Panc1 (cell line): ENCODE measurements around the gene ILDR2. TPM values are rescaled to one million over a fixed set of nuclear protein-coding genes. Genes with fewer than 3 reads are reported as not detected.

ENCODE experiments used
- ATAC-seq: fragments of 200-7000 bp; cut with Tn5 transposase; 2 replicates; pipeline ENCODE4 v1.9.1; 2020; ENCODE audit warnings: mild to moderate bottlenecking, moderate library complexity
- BruUV-seq: library from RNA; stranded (reverse); fragments of 400-500 nt; replicated peaks from 2 replicates; lab custom pipeline; 2021; lab: Mats Ljungman, UMichigan
- CTCF ChIA-PET: fragments of 300-600 bp; sonication (Branson Sonifier 250); formaldehyde crosslinking; loops from one replicate; lab custom pipeline; 2022; ENCODE audit warnings: antibody characterized with exemption; lab: Charles Lee
- POLR2A ChIA-PET: fragments of 300-600 bp; sonication (Branson Sonifier 250); formaldehyde crosslinking; loops from one replicate; lab custom pipeline; 2022; ENCODE audit warnings: antibody characterized with exemption; lab: Charles Lee
- DNase-seq: peaks from one replicate; pipeline ENCODE4 v3.0.0-alpha.2; 2010; ENCODE audit warnings: low read depth, low spot score
- H3K27ac ChIP-seq: 2 replicates; pipeline ENCODE4 v1.5.1; 2011; ENCODE audit warnings: mild to moderate bottlenecking, low read length, inconsistent platforms
- H3K27me3 ChIP-seq: fragments of 200-500 bp; sonication (Bioruptor generic); 2 replicates; pipeline ENCODE4 v1.6.0; 2014; ENCODE audit warnings: low read length, inconsistent platforms; ENCODE audit not compliant: control insufficient read depth, insufficient read depth
- H3K36me3 ChIP-seq: fragments of 200-500 bp; sonication (Bioruptor generic); 2 replicates; pipeline ENCODE4 v1.5.1; 2014; ENCODE audit warnings: inconsistent platforms, mild to moderate bottlenecking, low read length, moderate library complexity; ENCODE audit not compliant: control insufficient read depth, insufficient read depth
- H3K4me1 ChIP-seq: 2 replicates; pipeline ENCODE4 v1.5.1; 2011; ENCODE audit warnings: inconsistent platforms, mild to moderate bottlenecking, low read length, moderate library complexity; ENCODE audit not compliant: control insufficient read depth, insufficient read depth
- H3K4me3 ChIP-seq, 2 experiments: 2 replicates each; pipeline ENCODE4 v1.5.1; 2011 to 2012; ENCODE audit warnings: low read depth in 2 of 2, low read length in 2 of 2, mild to moderate bottlenecking in 2 of 2, inconsistent platforms in 1 of 2, moderate library complexity in 1 of 2
- H3K9me3 ChIP-seq: fragments of 200-500 bp; sonication (Bioruptor generic); 2 replicates; pipeline ENCODE4 v1.5.1; 2014; ENCODE audit warnings: low read depth, mild to moderate bottlenecking, inconsistent platforms, low read length, moderate library complexity; ENCODE audit not compliant: control insufficient read depth, insufficient read depth
- CTCF ChIP-seq: fragments of 450-650 bp; IDR thresholded peaks from 2 replicates; pipeline ENCODE4 v1.5.1; 2017; ENCODE audit warnings: mild to moderate bottlenecking
- POLR2AphosphoS5 ChIP-seq: IDR thresholded peaks from 2 replicates; pipeline ENCODE4 v1.6.1; 2012; ENCODE audit warnings: mild to moderate bottlenecking, low read depth, low read length, moderate library complexity
- REST ChIP-seq, 2 experiments: IDR thresholded peaks; 2 replicates each; pipeline ENCODE4 v1.6.1; 2011 to 2012; ENCODE audit warnings: low read depth in 2 of 2, control low read depth in 1 of 2, low read length in 1 of 2, mild to moderate bottlenecking in 1 of 2, moderate library complexity in 1 of 2; ENCODE audit not compliant: insufficient read depth in 1 of 2
- SIN3A ChIP-seq: IDR thresholded peaks from 2 replicates; pipeline ENCODE4 v1.6.1; 2012; ENCODE audit warnings: low read depth, mild to moderate bottlenecking, low read length, moderate library complexity, borderline replicate concordance; ENCODE audit not compliant: insufficient read depth
- TCF7L2 ChIP-seq: IDR thresholded peaks from 2 replicates; pipeline ENCODE4 v1.6.1; 2011; ENCODE audit warnings: mild to moderate bottlenecking, low read depth, low read length, inconsistent platforms
- in situ Hi-C: cut with HindIII; loops from 2 replicates; pipeline ENCODE4 v1.10.0; 2016; ENCODE audit warnings: low sequenced_read_pairs, low pct_unique_long_range_greater_than_20kb
- intact Hi-C: fragments of 100-400 bp; cut with micrococcal nuclease; formaldehyde crosslinking; loops from one replicate; pipeline ENCODE4 v1.10.0; 2022; ENCODE audit not compliant: unreplicated experiment
- total RNA-seq: library from RNA; stranded (reverse); gene quantifications from one replicate; pipeline ENCODE4 v1.2.1, GENCODE V29; 2021; ENCODE audit not compliant: unreplicated experiment

Gene ILDR2
- total RNA-seq, 1 experiment from 2014 or later = 0.08 TPM

GRCh38 chr1:166927701-166928100, 47.6 kb downstream of the ILDR2 start:
- in situ Hi-C loops (no loop called here), intact Hi-C loops (no loop called here)
- H3K27me3 ChIP-seq = peaks cover 10% of the 10 kb centered on the region
- no peaks in the 10 kb centered on the region for H3K36me3 ChIP-seq
- ATAC-seq (no peak), DNase-seq (no peak)
- H3K4me1 ChIP-seq = no peaks in the 10 kb centered on the region
- TF ChIP-seq SIN3A (no peak), CTCF (no peak), POLR2AphosphoS5 (no peak), TCF7L2 (no peak), REST (IDR thresholded peaks at IDR 0.05; ENCODE audit: insufficient read depth in 1 of 2, low read depth in 2 of 2, low read length in 1 of 2) (no peak)
- H3K4me3 ChIP-seq = no peak overlapping the region
- H3K9me3 ChIP-seq = no peaks in the 10 kb centered on the region
- no TSS peak for BruUV-seq
- POLR2A ChIA-PET = no interaction called here
- CTCF ChIA-PET = no interaction called here
- no peak overlapping the region for H3K27ac ChIP-seq

- no peak overlapping the region for H3K27ac ChIP-seq
- no peak for ATAC-seq
- no peak overlapping the region for H3K4me3 ChIP-seq
- BruUV-seq = no TSS peak
- H3K4me1 ChIP-seq = no peaks in the 10 kb centered on the region
- CTCF ChIA-PET = interaction anchor here (0.8 kb wide), 1 partner anchor 16 kb away, joined by 3 read pairs; no protein-coding TSS in a partner anchor
- TF ChIP-seq POLR2AphosphoS5 (no peak), REST (IDR thresholded peaks at IDR 0.05; ENCODE audit: insufficient read depth in 1 of 2, low read depth in 2 of 2, low read length in 1 of 2) (no peak), SIN3A (no peak), TCF7L2 (no peak), CTCF (no peak)
- intact Hi-C loops = no loop called here
- no peak for DNase-seq
- no peaks in the 10 kb centered on the region for H3K9me3 ChIP-seq
- H3K36me3 ChIP-seq = no peaks in the 10 kb centered on the region
- POLR2A ChIA-PET = interaction anchor here (0.5 kb wide), 1 partner anchor 38 kb away, joined by 9 read pairs; no protein-coding TSS in a partner anchor
- peaks cover 7% of the 10 kb centered on the region for H3K27me3 ChIP-seq
- in situ Hi-C loops = no loop called here
These were observed 49.4 kb downstream of the ILDR2 start for GRCh38 chr1:166925810-166926478.
